ENCODE measurements around the gene SIAH1. TPM values are rescaled to one million over a fixed set of nuclear protein-coding genes. Genes with fewer than 3 reads are reported as not detected.
A peak's percentile ranks its signal among the peaks of the same experiment; 100 is the strongest.

Gene SIAH1
- 28.3 and 61.3 TPM in 2 replicates for total RNA-seq (2011; cell fraction: chromatin; rRNA removed; ENCODE audit: low replicate concordance)
- 17.8 and 25.7 TPM in 2 replicates for total RNA-seq (2011; cell fraction: nucleolus; rRNA removed)
- total RNA-seq (2011; cell fraction: nucleoplasm; rRNA removed), result 37.4 and 58.5 TPM in 2 replicates
- total RNA-seq (2014; rRNA removed), result 10.9 and 11.2 TPM in 2 replicates
- total RNA-seq (2014; rRNA removed; fragmentation: Illumina TruSeq; extraction: Trizol), result 14.3 and 17.4 TPM in 2 replicates
- total RNA-seq (2015; rRNA removed; fragmentation: Illumina TruSeq; extraction: Trizol), result 12.5 and 12.7 TPM in 2 replicates
- total RNA-seq (2021), result 11.9 and 13.7 TPM in 2 replicates
- 11.7 and 13.0 TPM in 2 replicates for polyA plus RNA-seq (2011; rRNA removed)
- 9.5 and 11.8 TPM in 2 replicates for polyA plus RNA-seq (2011; cell fraction: cytosol; rRNA removed)
- polyA plus RNA-seq (2011; cell fraction: nucleus; rRNA removed), result 9.6 and 15.1 TPM in 2 replicates
- 9.5 and 13.5 TPM in 2 replicates for polyA plus RNA-seq (2012)
- 13.1 and 13.5 TPM in 2 replicates for polyA plus RNA-seq (2014; fragmentation: Illumina TruSeq; extraction: Trizol)
- 1 to 10 TPM; 4.1 to 6.5 TPM for polyA plus RNA-seq (2014; fragmentation: Nextera tagmentation; extraction: Ambion mirVana)
- 9.6 and 14.0 TPM in 2 replicates for polyA plus RNA-seq (2014; rRNA removed)
- polyA minus RNA-seq (2011; rRNA and poly(A)+ RNA removed), result 18.0 and 18.4 TPM in 2 replicates
- polyA minus RNA-seq (2011; cell fraction: cytosol; rRNA and poly(A)+ RNA removed), result 6.7 and 9.7 TPM in 2 replicates
- polyA minus RNA-seq (2011; cell fraction: nucleus; rRNA and poly(A)+ RNA removed), result 9.2 and 18.0 TPM in 2 replicates
- percentile 91 among the genes with signal in this experiment for Bru-seq, nascent RNA
- BruChase-seq, experiment 1, labeled RNA remaining after a 2-hour chase, result percentile 95 among the genes with signal in this experiment
- percentile 93 among the genes with signal in this experiment for BruChase-seq, experiment 2, labeled RNA remaining after a 6-hour chase
- long read RNA-seq, experiment 1, transcript SIAH1-203 (2 exons, 2,147 nt), result major isoform, 44 of 51 reads
- long read RNA-seq, experiment 1, transcript SIAH1-202 (1 exons, 3,352 nt), result minor isoform, 6 of 51 reads
- long read RNA-seq, experiment 1, partial matches to known transcripts, result 0 of 51 reads
- long read RNA-seq, experiment 1, other reads (novel, unspliced or antisense), result 0 of 51 reads
- long read RNA-seq, experiment 2, transcript SIAH1-203 (2 exons, 2,147 nt), result major isoform, 7 of 10 reads
- long read RNA-seq, experiment 2, partial matches to known transcripts, result 0 of 10 reads
- long read RNA-seq, experiment 2, other reads (novel, unspliced or antisense), result 0 of 10 reads
- long read RNA-seq, experiment 3, transcript SIAH1-203 (2 exons, 2,147 nt), result major isoform, 12 of 12 reads
- long read RNA-seq, experiment 3, partial matches to known transcripts, result 0 of 12 reads
- long read RNA-seq, experiment 3, other reads (novel, unspliced or antisense), result 0 of 12 reads

- peak within 1 kb of the TSS; percentile 88 to 95 for H3K9ac ChIP-seq (ENCODE audit: insufficient read depth in 1 of 2, low read depth in 2 of 2, low read length in 2 of 2)
- H3K9me3 ChIP-seq (replicated peaks; ENCODE audit: control insufficient read depth, insufficient read depth, low read depth, low read length), result no peaks in the 10 kb centered on the region
- H4K20me1 ChIP-seq (replicated peaks; ENCODE audit: control insufficient read depth, insufficient read depth, low read length), result peaks cover 26% of the 10 kb centered on the region; the same call in 1 of the 2 replicates
- intact Hi-C loops (cut with micrococcal nuclease) (loop anchor here (2.0 kb wide), 1 partner anchor 19 kb away; no protein-coding TSS in a partner anchor), in situ Hi-C loops (cut with MboI) (no loop called here)
- H3K36me3 ChIP-seq (ENCODE audit: control insufficient read depth, insufficient read depth, low read length), result no peaks in the 10 kb centered on the region
- peak within 1 kb of the TSS; percentile 85 for H3K4me3 ChIP-seq
- WGBS (ENCODE audit: insufficient coverage, low coverage, missing lambda C conversion rate), result under 1% methylated on average over 36 of the region's 105 CpGs
- ATAC-seq (peak; percentile 81), FAIRE-seq (no peak), DNase-seq (ENCODE audit: extremely low read depth in 1 of 4, low spot score in 3 of 4) (peak; percentile 91 to 94 (median 92))
- H2AFZ ChIP-seq (ENCODE audit: low read depth, low read length), result peak within 1 kb of the TSS; percentile 96
- H3K4me2 ChIP-seq (ENCODE audit: insufficient read depth, low read length), result peak within 1 kb of the TSS; percentile 95
- peak within 1 kb of the TSS; percentile 95 for H3K27ac ChIP-seq (ENCODE audit: extremely low read depth, low read depth, low read length)
- peaks cover 15% of the 10 kb centered on the region in 2 experiments; a peak in 4 of 5 replicates for H3K4me1 ChIP-seq (replicated peaks in 1 of 2; ENCODE audit: control insufficient read depth in 2 of 2, insufficient read depth in 2 of 2, low read length in 2 of 2)
- CTCF ChIA-PET (ENCODE audit: low intra/inter-chr PET ratio), result no interaction called here
- peaks cover 39% of the 10 kb centered on the region for H3K79me2 ChIP-seq (ENCODE audit: control insufficient read depth, insufficient read depth, low read length)
- POLR2A ChIA-PET, result interaction anchor here (0.6 to 1.5 kb wide), 7 partner anchors 9 to 118 kb away, joined by 3 to 9 read pairs (median 4); no protein-coding TSS in a partner anchor
- TSS peak; percentile 91 for BruUV-seq (replicated peaks)
- no peaks in the 10 kb centered on the region for H3K9me1 ChIP-seq (ENCODE audit: control insufficient read depth, insufficient read depth, low read length)
- no peaks in the 10 kb centered on the region for H3K27me3 ChIP-seq (ENCODE audit: control insufficient read depth in 2 of 2, insufficient read depth in 2 of 2, low read length in 2 of 2)
- TF ChIP-seq ZNF124 (CRISPR knock-in tag; IDR thresholded peaks at IDR 0.05) (no peak), FOS (IDR thresholded peaks at IDR 0.05; ENCODE audit: extremely low read depth, insufficient read length) (no peak), SIN3A (IDR thresholded peaks at IDR 0.05; ENCODE audit: borderline replicate concordance in 2 of 2, control insufficient read depth in 1 of 2, low read depth in 2 of 2, low read length in 2 of 2) (peak in 1 of 2 experiments; percentile 42; a peak in 1 of 4 replicates), ARNT (IDR thresholded peaks at IDR 0.05) (no peak), SMARCE1 (IDR thresholded peaks at IDR 0.05) (no peak), HDAC1 (IDR thresholded peaks at IDR 0.05) (no peak), ZNF79 (CRISPR knock-in tag; IDR thresholded peaks at IDR 0.05; ENCODE audit: low read depth) (no peak), CEBPZ (IDR thresholded peaks at IDR 0.05; ENCODE audit: borderline replicate concordance, low read depth, low read length) (no peak)
Observed at GRCh38 chr16:48385253-48386150, at the start of gene SIAH1. Gene SIAH1 (minus strand): TSS chr16:48385413. CDS start chr16:48362428, 22,985 bp downstream.

All from K562 (cell line).